ENCODE measurements around the gene WDR93. TPM values are rescaled to one million over a fixed set of nuclear protein-coding genes. Genes with fewer than 3 reads are reported as not detected.
A peak's percentile ranks its signal among the peaks of the same experiment; 100 is the strongest.

The WDR93 gene
- polyA plus RNA-seq, 1 donor: 0.30 TPM

DNA sequence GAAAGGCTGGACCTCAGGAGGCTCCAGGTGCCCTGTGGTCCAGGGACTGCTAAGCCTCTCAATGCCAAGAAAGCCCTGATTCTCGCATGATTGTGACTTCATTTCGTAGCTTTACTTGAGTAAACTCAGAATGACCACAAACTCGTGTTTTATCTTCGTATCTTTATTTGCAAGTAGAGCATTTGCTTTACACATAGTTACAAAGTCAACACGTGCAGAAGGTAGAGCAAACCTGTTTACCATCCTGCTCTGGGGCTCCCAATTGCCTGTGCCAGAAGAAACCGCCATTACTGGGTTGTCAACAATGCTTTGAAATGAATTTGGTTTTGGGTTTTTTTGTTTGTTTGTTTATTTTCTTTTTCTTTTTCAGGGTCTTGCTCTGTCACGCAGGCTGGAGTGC, 66.3 kb downstream of the WDR93 start:
- no peaks in the 10 kb centered on the region for H3K36me3 ChIP-seq (ENCODE audit: control insufficient read depth, insufficient read depth, low read length)
- no peaks in the 10 kb centered on the region for H3K27me3 ChIP-seq (ENCODE audit: control insufficient read depth, insufficient read depth, low read length)
- no peak overlapping the region for H3K27ac ChIP-seq (ENCODE audit: low read length)
- no peak for DNase-seq
- peaks cover 16% of the 10 kb centered on the region for H3K4me1 ChIP-seq (ENCODE audit: control insufficient read depth, insufficient read depth, low read length)
- no peak overlapping the region for H3K4me3 ChIP-seq (ENCODE audit: low read length)
- H3K9me3 ChIP-seq (ENCODE audit: control insufficient read depth, low read depth, low read length): no peaks in the 10 kb centered on the region
- WGBS (ENCODE audit: insufficient coverage, low lambda C conversion rate): 80% methylated on average over 1 of the region's 7 CpGs

GRCh38 chr15:89758283-89758682, 67.7 kb downstream of the WDR93 start:
- Histone ChIP-seq H3K4me1 (ENCODE audit: control insufficient read depth, insufficient read depth, low read length) (peaks cover 23% of the 10 kb centered on the region), H3K4me3 (ENCODE audit: low read length) (no peak overlapping the region), H3K9me3 (ENCODE audit: control insufficient read depth, low read depth, low read length) (no peaks in the 10 kb centered on the region), H3K36me3 (ENCODE audit: control insufficient read depth, insufficient read depth, low read length) (no peaks in the 10 kb centered on the region), H3K27me3 (ENCODE audit: control insufficient read depth, insufficient read depth, low read length) (no peaks in the 10 kb centered on the region), H3K27ac (ENCODE audit: low read length) (no peak overlapping the region)
- no peak for DNase-seq
- WGBS (ENCODE audit: insufficient coverage, low lambda C conversion rate): no CpG with 5 or more reads among the region's 8 CpGs

DNA sequence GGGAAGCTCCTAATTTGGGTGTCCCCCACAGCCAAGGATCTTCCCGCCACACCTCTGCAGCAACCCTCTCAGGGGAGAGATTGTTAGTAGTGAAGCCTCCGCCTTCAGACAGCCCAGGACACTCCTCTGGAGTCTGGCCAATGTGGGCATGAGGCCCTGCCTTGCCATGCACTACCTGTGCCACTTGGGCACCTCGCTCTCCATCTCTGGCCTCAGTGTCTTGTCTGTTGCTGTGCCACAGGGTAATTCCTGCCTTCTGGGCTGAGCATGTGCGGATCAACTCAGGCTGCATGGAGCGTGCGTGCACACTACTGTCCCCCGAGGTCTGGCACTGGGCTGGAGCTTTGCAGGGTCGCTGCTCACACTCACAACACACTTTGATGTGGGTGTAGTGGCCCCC, 68.4 kb downstream of the WDR93 start:
- DNase-seq: no peak

GRCh38 chr15:89759835-89760234, 69.2 kb downstream of the WDR93 start:
- Histone ChIP-seq H3K36me3 (ENCODE audit: control insufficient read depth, insufficient read depth, low read length) (no peaks in the 10 kb centered on the region), H3K27me3 (ENCODE audit: control insufficient read depth, insufficient read depth, low read length) (no peaks in the 10 kb centered on the region), H3K4me1 (ENCODE audit: control insufficient read depth, insufficient read depth, low read length) (peaks cover 23% of the 10 kb centered on the region), H3K4me3 (ENCODE audit: low read length) (no peak overlapping the region), H3K9me3 (ENCODE audit: control insufficient read depth, low read depth, low read length) (no peaks in the 10 kb centered on the region), H3K27ac (ENCODE audit: low read length) (no peak overlapping the region)
- WGBS (ENCODE audit: insufficient coverage, low lambda C conversion rate): no CpG with 5 or more reads among the region's 3 CpGs
- no peak for DNase-seq

More for the DNA sequence above, 68.4 kb downstream of the WDR93 start:
- H3K9me3 ChIP-seq (ENCODE audit: control insufficient read depth, low read depth, low read length): no peaks in the 10 kb centered on the region
- H3K4me3 ChIP-seq (ENCODE audit: low read length): no peak overlapping the region
- H3K27me3 ChIP-seq (ENCODE audit: control insufficient read depth, insufficient read depth, low read length): no peaks in the 10 kb centered on the region
- H3K36me3 ChIP-seq (ENCODE audit: control insufficient read depth, insufficient read depth, low read length): no peaks in the 10 kb centered on the region
- peaks cover 23% of the 10 kb centered on the region for H3K4me1 ChIP-seq (ENCODE audit: control insufficient read depth, insufficient read depth, low read length)
- H3K27ac ChIP-seq (ENCODE audit: low read length): no peak overlapping the region
- no CpG with 5 or more reads among the region's 8 CpGs for WGBS (ENCODE audit: insufficient coverage, low lambda C conversion rate)

- WGBS (ENCODE audit: insufficient coverage, low lambda C conversion rate): no CpG with 5 or more reads among the region's 16 CpGs
- DNase-seq: peak; percentile 62 to 63
Measured at GRCh38 chr15:89760303-89761008, 69.8 kb downstream of the WDR93 start.

GRCh38 chr15:89761009-89761831, 70.6 kb downstream of the WDR93 start:
- Histone ChIP-seq H3K36me3 (ENCODE audit: control insufficient read depth, insufficient read depth, low read length) (no peaks in the 10 kb centered on the region), H3K4me1 (ENCODE audit: control insufficient read depth, insufficient read depth, low read length) (peaks cover 23% of the 10 kb centered on the region), H3K27me3 (ENCODE audit: control insufficient read depth, insufficient read depth, low read length) (no peaks in the 10 kb centered on the region), H3K4me3 (ENCODE audit: low read length) (no peak overlapping the region), H3K9me3 (ENCODE audit: control insufficient read depth, low read depth, low read length) (no peaks in the 10 kb centered on the region), H3K27ac (ENCODE audit: low read length) (peak overlapping the region; percentile 66)
- DNase-seq: no peak
- WGBS (ENCODE audit: insufficient coverage, low lambda C conversion rate): no CpG with 5 or more reads among the region's 18 CpGs

More at GRCh38 chr15:89760303-89761008, 69.8 kb downstream of the WDR93 start:
- no peaks in the 10 kb centered on the region for H3K36me3 ChIP-seq (ENCODE audit: control insufficient read depth, insufficient read depth, low read length)
- no peak overlapping the region for H3K4me3 ChIP-seq (ENCODE audit: low read length)
- no peaks in the 10 kb centered on the region for H3K9me3 ChIP-seq (ENCODE audit: control insufficient read depth, low read depth, low read length)
- peaks cover 23% of the 10 kb centered on the region for H3K4me1 ChIP-seq (ENCODE audit: control insufficient read depth, insufficient read depth, low read length)
- no peak overlapping the region for H3K27ac ChIP-seq (ENCODE audit: low read length)
- no peaks in the 10 kb centered on the region for H3K27me3 ChIP-seq (ENCODE audit: control insufficient read depth, insufficient read depth, low read length)

GRCh38 chr15:89761929-89762328, 71.3 kb downstream of the WDR93 start:
- no peak overlapping the region for H3K4me3 ChIP-seq (ENCODE audit: low read length)
- H3K36me3 ChIP-seq (ENCODE audit: control insufficient read depth, insufficient read depth, low read length): no peaks in the 10 kb centered on the region
- peak; percentile 66 to 84 for DNase-seq
- peaks cover 23% of the 10 kb centered on the region for H3K4me1 ChIP-seq (ENCODE audit: control insufficient read depth, insufficient read depth, low read length)
- 100% methylated on average over 2 of the region's 5 CpGs for WGBS (ENCODE audit: insufficient coverage, low lambda C conversion rate)
- no peaks in the 10 kb centered on the region for H3K27me3 ChIP-seq (ENCODE audit: control insufficient read depth, insufficient read depth, low read length)
- H3K9me3 ChIP-seq (ENCODE audit: control insufficient read depth, low read depth, low read length): no peaks in the 10 kb centered on the region
- peak overlapping the region; percentile 66 for H3K27ac ChIP-seq (ENCODE audit: low read length)

DNA sequence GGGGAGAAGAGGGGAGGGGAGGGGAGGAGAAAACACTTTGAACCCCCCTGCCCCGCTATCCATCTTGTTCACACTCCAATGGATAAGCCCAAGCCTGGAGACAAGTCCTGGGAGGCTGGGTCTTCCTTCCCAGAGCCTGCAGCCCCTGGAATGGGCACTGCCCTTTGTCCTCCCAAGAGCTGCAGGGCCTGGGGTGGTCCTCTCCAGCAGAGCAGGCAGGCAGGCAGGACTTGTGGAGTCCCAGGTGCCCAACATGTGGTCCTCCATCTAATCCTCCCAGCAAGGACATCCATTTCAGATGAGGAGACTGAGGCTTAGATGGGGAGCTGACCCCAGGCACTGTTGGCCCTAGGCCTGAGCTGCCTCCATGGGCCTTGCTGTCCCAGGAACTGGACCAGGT, 75.1 kb downstream of the WDR93 start:
- no peak overlapping the region for H3K27ac ChIP-seq (ENCODE audit: low read length)
- WGBS (ENCODE audit: insufficient coverage, low lambda C conversion rate): no CpG with 5 or more reads among the region's 1 CpG
- peaks cover 32% of the 10 kb centered on the region for H3K4me1 ChIP-seq (ENCODE audit: control insufficient read depth, insufficient read depth, low read length)

DNA sequence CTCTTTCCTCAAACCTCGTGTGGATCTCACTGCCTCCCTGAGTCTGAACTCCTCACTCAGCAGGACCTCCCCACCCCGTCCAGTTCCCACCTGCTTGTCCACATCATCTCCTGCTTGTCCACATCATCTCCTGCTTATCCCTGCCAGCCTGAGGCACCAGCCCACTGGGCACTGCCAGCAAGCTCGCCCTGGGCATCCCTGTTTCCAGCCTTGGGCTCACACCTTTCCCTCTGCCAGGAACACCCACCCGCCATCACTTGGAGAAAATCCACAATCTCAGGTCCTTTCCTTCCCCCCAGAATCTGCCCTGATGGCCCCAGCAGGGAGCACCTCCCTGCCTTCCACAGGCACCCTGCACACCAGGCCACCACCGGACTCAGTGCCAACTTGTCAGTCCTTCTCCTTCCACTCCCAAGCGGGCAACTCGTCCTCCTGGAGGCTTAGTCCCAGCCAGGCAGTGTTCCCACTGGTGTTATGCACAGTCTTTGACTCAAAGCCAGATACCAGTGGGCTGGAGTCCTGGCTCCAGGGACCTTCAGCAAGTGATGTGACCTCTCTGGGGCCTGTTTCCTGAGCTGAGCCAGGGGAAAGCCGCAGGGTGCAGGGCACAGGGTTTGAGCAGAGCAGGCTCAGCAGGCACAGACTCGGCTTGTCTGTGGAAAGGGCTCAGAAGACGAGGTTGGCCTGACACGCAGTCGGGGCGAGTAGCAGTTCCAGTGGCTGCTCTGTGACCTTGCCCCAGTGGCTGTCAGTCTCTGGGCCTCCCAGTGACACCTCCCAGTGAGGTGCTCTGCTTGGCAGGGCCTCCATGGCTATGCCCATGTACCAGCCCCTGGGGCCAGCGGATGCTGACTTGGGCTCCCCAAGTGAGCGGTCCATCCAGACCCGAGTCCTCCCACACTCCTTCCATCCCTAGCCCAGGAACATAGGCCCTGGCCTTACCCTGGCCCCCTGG, 76.0 kb downstream of the WDR93 start:
- WGBS (ENCODE audit: insufficient coverage, low lambda C conversion rate): no CpG with 5 or more reads among the region's 16 CpGs
- Histone ChIP-seq H3K4me3 (ENCODE audit: low read length) (no peak overlapping the region), H3K36me3 (ENCODE audit: control insufficient read depth, insufficient read depth, low read length) (no peaks in the 10 kb centered on the region), H3K27me3 (ENCODE audit: control insufficient read depth, insufficient read depth, low read length) (no peaks in the 10 kb centered on the region), H3K27ac (ENCODE audit: low read length) (no peak overlapping the region), H3K9me3 (ENCODE audit: control insufficient read depth, low read depth, low read length) (no peaks in the 10 kb centered on the region), H3K4me1 (ENCODE audit: control insufficient read depth, insufficient read depth, low read length) (peaks cover 23% of the 10 kb centered on the region)
- DNase-seq: no peak

More for the DNA sequence above, 75.1 kb downstream of the WDR93 start:
- Histone ChIP-seq H3K36me3 (ENCODE audit: control insufficient read depth, insufficient read depth, low read length) (no peaks in the 10 kb centered on the region), H3K4me3 (ENCODE audit: low read length) (no peak overlapping the region), H3K9me3 (ENCODE audit: control insufficient read depth, low read depth, low read length) (no peaks in the 10 kb centered on the region), H3K27me3 (ENCODE audit: control insufficient read depth, insufficient read depth, low read length) (no peaks in the 10 kb centered on the region)
- no peak for DNase-seq

DNA sequence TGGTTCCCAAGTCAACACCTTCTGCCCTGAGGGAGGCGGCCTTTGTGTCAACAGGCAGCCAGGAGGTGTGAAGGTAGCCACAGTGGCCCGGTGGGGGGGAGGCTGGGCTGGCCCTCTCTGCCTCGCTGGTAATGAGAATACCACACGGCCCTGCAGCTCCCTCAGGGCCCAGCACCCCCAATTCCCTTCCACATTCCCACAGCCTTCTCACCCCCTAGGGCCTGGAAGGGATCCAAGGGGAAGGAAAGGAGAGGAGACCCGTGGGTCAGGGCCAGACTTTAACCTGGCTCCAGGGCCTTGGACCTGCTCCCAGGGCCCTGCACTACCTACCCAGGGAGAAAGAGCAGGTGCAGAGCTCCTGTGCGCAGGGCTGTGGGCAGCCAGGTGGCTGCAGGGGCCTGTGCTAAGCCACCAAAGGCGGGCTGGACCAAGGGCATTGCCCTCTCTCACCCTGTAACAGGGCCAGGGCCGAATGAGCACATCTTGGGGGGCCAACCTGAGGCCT, 76.9 kb downstream of the WDR93 start:
- H3K4me1 ChIP-seq (ENCODE audit: control insufficient read depth, insufficient read depth, low read length): peaks cover 16% of the 10 kb centered on the region
- no peaks in the 10 kb centered on the region for H3K27me3 ChIP-seq (ENCODE audit: control insufficient read depth, insufficient read depth, low read length)
- no CpG with 5 or more reads among the region's 8 CpGs for WGBS (ENCODE audit: insufficient coverage, low lambda C conversion rate)
- no peaks in the 10 kb centered on the region for H3K9me3 ChIP-seq (ENCODE audit: control insufficient read depth, low read depth, low read length)
- no peak overlapping the region for H3K4me3 ChIP-seq (ENCODE audit: low read length)
- no peak for DNase-seq
- no peaks in the 10 kb centered on the region for H3K36me3 ChIP-seq (ENCODE audit: control insufficient read depth, insufficient read depth, low read length)
- no peak overlapping the region for H3K27ac ChIP-seq (ENCODE audit: low read length)
